Calu3 (cell line): ENCODE data around the gene PLCG1. TPM values are rescaled to one million over a fixed set of nuclear protein-coding genes. Genes with fewer than 3 reads are reported as not detected.
A peak's percentile ranks its signal among the peaks of the same experiment; 100 is the strongest.

Source experiments
- BruUV-seq: library from RNA; stranded (reverse); fragments of 400-500 nt; replicated peaks from 2 replicates; lab custom pipeline; 2021; lab: Mats Ljungman, UMichigan
- CTCF ChIA-PET: fragments of 300-600 bp; sonication (Branson Sonifier 250); formaldehyde crosslinking; loops from one replicate; lab custom pipeline; 2022; ENCODE audit warnings: antibody characterized with exemption; lab: Charles Lee
- DNase-seq: peaks from one replicate; pipeline ENCODE4 v3.0.0; 2022
- H3K27ac Mint-ChIP-seq: one replicate; pipeline ENCODE4 v1.8.0; 2022; ENCODE audit warnings: mixed read lengths; ENCODE audit not compliant: unreplicated experiment
- H3K27me3 Mint-ChIP-seq: one replicate; pipeline ENCODE4 v1.8.0; 2022; ENCODE audit warnings: mixed read lengths; ENCODE audit not compliant: unreplicated experiment
- H3K36me3 Mint-ChIP-seq: one replicate; pipeline ENCODE4 v1.8.0; 2022; ENCODE audit warnings: mild to moderate bottlenecking, moderate library complexity, mixed read lengths; ENCODE audit not compliant: insufficient read depth, unreplicated experiment
- H3K4me1 Mint-ChIP-seq: one replicate; pipeline ENCODE4 v1.8.0; 2022; ENCODE audit warnings: mild to moderate bottlenecking, low read depth, mixed read lengths; ENCODE audit not compliant: unreplicated experiment
- H3K4me3 Mint-ChIP-seq: one replicate; pipeline ENCODE4 v1.8.0; 2022; ENCODE audit warnings: mild to moderate bottlenecking, low read depth, moderate library complexity, mixed read lengths; ENCODE audit not compliant: unreplicated experiment
- H3K9me3 Mint-ChIP-seq: one replicate; pipeline ENCODE4 v1.8.0; 2022; ENCODE audit warnings: low read depth, mixed read lengths; ENCODE audit not compliant: unreplicated experiment
- CTCF ChIP-seq: fragments of 200-600 bp; IDR thresholded peaks from one replicate; pipeline ENCODE4 v1.8.0; 2022; ENCODE audit warnings: antibody characterized with exemption; ENCODE audit not compliant: unreplicated experiment
- intact Hi-C: fragments of 100-400 bp; cut with micrococcal nuclease; formaldehyde crosslinking; loops from one replicate; pipeline ENCODE4 v1.10.0; 2022; ENCODE audit not compliant: unreplicated experiment
- total RNA-seq: library from RNA; stranded (reverse); gene quantifications from 2 replicates; pipeline ENCODE4 v1.2.3, GENCODE V29; 2022

Gene PLCG1
- total RNA-seq, 1 experiment from 2014 or later, result 127 TPM

DNA sequence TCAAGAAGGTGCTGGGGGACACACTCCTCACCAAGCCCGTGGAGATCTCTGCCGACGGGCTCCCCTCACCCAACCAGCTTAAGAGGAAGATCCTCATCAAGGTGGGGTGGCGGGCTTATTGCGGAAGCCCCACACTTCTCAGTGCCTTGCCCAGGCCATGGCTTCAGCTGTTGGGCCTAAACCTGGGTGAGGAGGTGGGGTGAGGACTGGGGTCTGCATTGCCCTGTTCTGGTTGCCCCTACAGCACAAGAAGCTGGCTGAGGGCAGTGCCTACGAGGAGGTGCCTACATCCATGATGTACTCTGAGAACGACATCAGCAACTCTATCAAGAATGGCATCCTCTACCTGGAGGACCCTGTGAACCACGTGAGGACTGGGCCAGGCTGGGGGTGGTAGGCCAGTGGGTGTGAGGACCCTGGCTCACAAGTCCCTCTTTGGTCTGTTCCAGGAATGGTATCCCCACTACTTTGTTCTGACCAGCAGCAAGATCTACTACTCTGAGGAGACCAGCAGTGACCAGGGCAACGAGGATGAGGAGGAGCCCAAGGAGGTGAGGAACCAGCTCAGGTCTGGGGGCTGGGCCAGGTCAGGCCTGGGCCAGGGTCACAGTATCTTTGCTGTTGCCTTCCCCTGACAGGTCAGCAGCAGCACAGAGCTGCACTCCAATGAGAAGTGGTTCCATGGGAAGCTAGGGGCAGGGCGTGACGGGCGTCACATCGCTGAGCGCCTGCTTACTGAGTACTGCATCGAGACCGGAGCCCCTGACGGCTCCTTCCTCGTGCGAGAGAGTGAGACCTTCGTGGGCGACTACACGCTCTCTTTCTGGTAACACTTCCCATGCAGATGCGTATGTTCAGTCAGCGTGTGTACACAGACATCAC, 27.9 kb downstream of the PLCG1 start:
- Mint-ChIP-seq H3K9me3 (no peaks in the 10 kb centered on the region), H3K27me3 (no peaks in the 10 kb centered on the region), H3K27ac (no peak overlapping the region), H3K4me1 (no peaks in the 10 kb centered on the region), H3K36me3 (peaks cover 26% of the 10 kb centered on the region), H3K4me3 (no peak overlapping the region)
- BruUV-seq, result no TSS peak
- intact Hi-C loops, result no loop called here
- no peak for DNase-seq
- CTCF ChIA-PET, result interaction anchor here (0.5 to 0.9 kb wide), 2 partner anchors 202 to 233 kb away, joined by 4 read pairs; no protein-coding TSS in a partner anchor
- TF ChIP-seq CTCF, result no peak

- Mint-ChIP-seq H3K36me3 (peaks cover 25% of the 10 kb centered on the region), H3K4me1 (no peaks in the 10 kb centered on the region), H3K27me3 (no peaks in the 10 kb centered on the region), H3K9me3 (no peaks in the 10 kb centered on the region), H3K27ac (no peak overlapping the region), H3K4me3 (no peak overlapping the region)
- CTCF ChIA-PET, result interaction anchor here (0.9 kb wide), 1 partner anchor 203 kb away, joined by 4 read pairs; no protein-coding TSS in a partner anchor
- no peak for DNase-seq
- BruUV-seq, result TSS peak; percentile 47
- TF ChIP-seq CTCF, result no peak
- intact Hi-C loops, result no loop called here
Measured at GRCh38 chr20:41166201-41167117, 29.1 kb downstream of the PLCG1 start.

DNA sequence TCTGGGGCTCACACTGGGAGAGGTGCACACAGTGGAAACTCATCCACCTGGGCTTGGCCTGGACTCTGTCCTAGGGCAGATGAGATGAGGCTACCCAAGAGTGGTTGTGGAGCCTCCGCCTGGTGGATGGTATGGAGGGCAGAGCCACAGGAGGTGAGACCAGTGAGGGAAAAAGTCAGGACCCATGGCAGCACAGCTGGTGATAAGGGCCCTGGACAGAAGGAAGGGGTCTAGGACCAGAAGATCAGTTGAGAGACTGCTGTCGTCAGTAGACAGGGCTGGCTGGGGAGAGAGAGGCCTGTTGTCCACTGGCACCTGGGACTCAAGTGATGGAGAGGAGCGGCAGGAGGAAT, 29.8 kb downstream of the PLCG1 start:
- peaks cover 28% of the 10 kb centered on the region for H3K36me3 Mint-ChIP-seq
- no peak for TF ChIP-seq CTCF
- H3K27ac Mint-ChIP-seq, result no peak overlapping the region

DNA sequence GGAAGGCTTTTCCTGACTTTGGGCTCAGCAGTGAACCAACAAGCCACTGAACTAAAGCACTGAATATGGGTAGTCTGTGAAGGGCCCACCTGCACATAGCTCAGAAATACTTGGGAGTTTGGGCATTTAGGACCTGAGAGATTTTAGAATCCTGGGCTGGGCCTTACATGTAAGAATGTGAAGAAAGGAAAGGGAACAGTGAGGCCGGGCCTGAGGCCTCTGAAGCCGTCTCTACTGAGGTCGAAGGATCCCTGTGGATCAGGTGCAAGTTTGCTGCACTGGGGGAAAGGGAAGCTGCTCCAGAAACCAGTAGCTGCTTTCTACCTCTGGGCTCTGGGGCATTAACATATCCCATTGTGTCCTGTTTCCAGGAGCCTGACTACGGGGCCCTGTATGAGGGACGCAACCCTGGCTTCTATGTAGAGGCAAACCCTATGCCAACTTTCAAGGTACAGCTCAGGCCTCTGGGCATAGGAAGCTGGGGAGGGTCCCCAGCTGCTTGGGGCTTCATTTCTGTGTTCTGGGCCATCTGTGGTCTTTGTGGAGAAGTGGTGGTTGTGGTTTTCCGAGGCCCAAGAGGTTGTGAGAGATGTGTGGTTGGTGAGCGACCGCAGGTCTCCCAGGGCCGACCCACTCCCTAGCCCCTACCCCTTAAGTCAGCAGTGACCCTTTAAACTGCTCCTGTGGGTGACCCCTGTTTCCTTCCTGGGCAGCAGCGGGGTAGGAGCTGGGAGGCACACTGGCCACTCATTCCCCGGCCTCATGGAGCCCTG, 30.3 kb downstream of the PLCG1 start:
- intact Hi-C loops, result no loop called here

More for the DNA sequence above, 29.8 kb downstream of the PLCG1 start:
- CTCF ChIA-PET, result no interaction called here
- Mint-ChIP-seq H3K27me3 (no peaks in the 10 kb centered on the region), H3K9me3 (no peaks in the 10 kb centered on the region), H3K4me3 (no peak overlapping the region), H3K4me1 (no peaks in the 10 kb centered on the region)
- BruUV-seq, result no TSS peak
- intact Hi-C loops, result no loop called here
- no peak for DNase-seq

More for the DNA sequence above, 30.3 kb downstream of the PLCG1 start:
- no peak for TF ChIP-seq CTCF
- H3K36me3 Mint-ChIP-seq, result peaks cover 28% of the 10 kb centered on the region
- no peaks in the 10 kb centered on the region for H3K4me1 Mint-ChIP-seq
- DNase-seq, result no peak
- BruUV-seq, result no TSS peak
- H3K9me3 Mint-ChIP-seq, result no peaks in the 10 kb centered on the region
- H3K27ac Mint-ChIP-seq, result no peak overlapping the region
- CTCF ChIA-PET, result no interaction called here
- H3K27me3 Mint-ChIP-seq, result no peaks in the 10 kb centered on the region
- no peak overlapping the region for H3K4me3 Mint-ChIP-seq
